Right lobe of liver (tissue), 6 donors: ENCODE results near the gene GPBP1. TPM values are rescaled to one million over a fixed set of nuclear protein-coding genes. Genes with fewer than 3 reads are reported as not detected.

Experiments used
- ATAC-seq, 4 donors: fragments of 200-7000 bp; cut with Tn5 transposase; one replicate each; pipeline ENCODE4 v1.9.1; 2020; ENCODE audit warnings: mild to moderate bottlenecking in 4 of 4, moderate library complexity in 4 of 4
- DNase-seq, 3 donors: peaks; one replicate each; pipeline ENCODE4 v3.0.0-alpha.2; 2020
- H3K27ac ChIP-seq, 3 donors: fragments of 200-600 bp; one replicate each; pipeline ENCODE4 v1.8.0; 2022
- H3K27me3 ChIP-seq, 2 donors: fragments of 200-600 bp; one replicate each; pipeline ENCODE4 v1.8.0; 2022
- H3K36me3 ChIP-seq, 4 donors: fragments of 200-600 bp; sonication (generic) in 1 of 4; one replicate each; pipeline versions ENCODE4 v1.5.1 to v1.8.0; 2017 to 2022; ENCODE audit warnings: control low read depth in 1 of 4
- H3K4me1 ChIP-seq, 4 donors: fragments of 200-600 bp; sonication (generic) in 1 of 4; one replicate each; pipeline versions ENCODE4 v1.5.1 to v1.8.0; 2017 to 2022; ENCODE audit warnings: control low read depth in 1 of 4
- H3K4me3 ChIP-seq, 3 donors: fragments of 200-600 bp; one replicate each; pipeline ENCODE4 v1.8.0; 2022
- H3K9me3 ChIP-seq, 4 donors: fragments of 200-600 bp; sonication (generic) in 1 of 4; one replicate each; pipeline versions ENCODE4 v1.5.1 to v1.8.0; 2017 to 2022; ENCODE audit warnings: control low read depth in 1 of 4
- POLR2A ChIP-seq: fragments of 450-650 bp; IDR thresholded peaks from one replicate; pipeline ENCODE4 v1.6.1; 2017; ENCODE audit warnings: antibody characterized with exemption, mild to moderate bottlenecking
- WGBS: methylation state at CpG from one replicate; pipeline ENCODE4 v1.1.6; 2018; ENCODE audit warnings: low coverage, low lambda C conversion rate; ENCODE audit not compliant: insufficient coverage; ENCODE audit errors: missing lambda C conversion rate; 5-methylcytosine and 5-hydroxymethylcytosine counted together
- intact Hi-C, 2 donors: fragments of 100-400 bp; cut with DNase I; formaldehyde crosslinking; loops; one replicate each; pipeline versions ENCODE4 v1.11.2 to v1.14.1; 2022
- total RNA-seq, 6 experiments: library from RNA; depleted of rRNA in 2 of 6; stranded (reverse); fragments of >200 nt in 2 of 6; fragmentation: NEBNext Ultra II Directional in 3 of 6; extraction: Animal tissue kit (Norgen Biotek cat#: 25700) in 3 of 6; gene quantifications; one replicate each; pipeline versions ENCODE4 v1.1.0 to v1.2.4, GENCODE V29; 2016 to 2023
- TF ChIP-seq, protein P1 (sequence below), 4 donors: fragments of 200-600 bp in 3 of 4; fragments of 450-650 bp in 1 of 4; IDR thresholded peaks; one replicate each; pipeline versions ENCODE4 v1.5.1 to v1.8.0; 2016 to 2022; ENCODE audit warnings: antibody characterized with exemption in 4 of 4, mild to moderate bottlenecking in 2 of 4
- donor health status: DM: no; HTN: yes; CAD: no.
- donor health status: DM: no; HTN: no; CAD: no.
- donor health status: DM: no; HTN: no; CAD: no.
- donor health status: DM: no; HTN: yes; CAD: no.
- donor health status: DM: no; HTN: yes; CAD: no.

GPBP1 gene
- total RNA-seq, 6 experiments from 2014 or later, result 19.5 to 28.2 (median 24.9) TPM

DNA sequence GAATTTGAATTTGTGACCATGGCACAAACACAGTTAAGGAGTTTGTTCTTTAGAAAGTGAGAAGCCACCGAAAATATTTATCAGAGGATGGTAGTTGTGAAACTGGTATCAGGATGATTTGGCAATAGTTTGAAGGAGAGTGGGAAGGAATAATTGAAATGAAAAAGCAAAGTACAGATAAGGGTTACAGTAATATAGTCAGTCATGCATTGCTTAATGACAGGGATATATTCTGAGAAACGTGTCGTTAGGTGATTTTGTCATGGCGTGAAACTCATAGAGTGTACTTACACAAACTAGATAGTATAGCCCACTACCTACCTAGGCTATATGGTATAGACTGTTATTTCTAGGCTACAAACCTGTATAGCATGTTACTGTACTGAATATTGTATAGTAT lies 84.2 kb downstream of the GPBP1 start:
- peaks cover 0 to 58% (median 12%) of the 10 kb centered on the region in 4 donors for H3K36me3 ChIP-seq
- no peak for TF ChIP-seq POLR2A
- TF ChIP-seq, protein P1, sequence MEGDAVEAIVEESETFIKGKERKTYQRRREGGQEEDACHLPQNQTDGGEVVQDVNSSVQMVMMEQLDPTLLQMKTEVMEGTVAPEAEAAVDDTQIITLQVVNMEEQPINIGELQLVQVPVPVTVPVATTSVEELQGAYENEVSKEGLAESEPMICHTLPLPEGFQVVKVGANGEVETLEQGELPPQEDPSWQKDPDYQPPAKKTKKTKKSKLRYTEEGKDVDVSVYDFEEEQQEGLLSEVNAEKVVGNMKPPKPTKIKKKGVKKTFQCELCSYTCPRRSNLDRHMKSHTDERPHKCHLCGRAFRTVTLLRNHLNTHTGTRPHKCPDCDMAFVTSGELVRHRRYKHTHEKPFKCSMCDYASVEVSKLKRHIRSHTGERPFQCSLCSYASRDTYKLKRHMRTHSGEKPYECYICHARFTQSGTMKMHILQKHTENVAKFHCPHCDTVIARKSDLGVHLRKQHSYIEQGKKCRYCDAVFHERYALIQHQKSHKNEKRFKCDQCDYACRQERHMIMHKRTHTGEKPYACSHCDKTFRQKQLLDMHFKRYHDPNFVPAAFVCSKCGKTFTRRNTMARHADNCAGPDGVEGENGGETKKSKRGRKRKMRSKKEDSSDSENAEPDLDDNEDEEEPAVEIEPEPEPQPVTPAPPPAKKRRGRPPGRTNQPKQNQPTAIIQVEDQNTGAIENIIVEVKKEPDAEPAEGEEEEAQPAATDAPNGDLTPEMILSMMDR (IDR thresholded peaks at IDR 0.05), result no peak

DNA sequence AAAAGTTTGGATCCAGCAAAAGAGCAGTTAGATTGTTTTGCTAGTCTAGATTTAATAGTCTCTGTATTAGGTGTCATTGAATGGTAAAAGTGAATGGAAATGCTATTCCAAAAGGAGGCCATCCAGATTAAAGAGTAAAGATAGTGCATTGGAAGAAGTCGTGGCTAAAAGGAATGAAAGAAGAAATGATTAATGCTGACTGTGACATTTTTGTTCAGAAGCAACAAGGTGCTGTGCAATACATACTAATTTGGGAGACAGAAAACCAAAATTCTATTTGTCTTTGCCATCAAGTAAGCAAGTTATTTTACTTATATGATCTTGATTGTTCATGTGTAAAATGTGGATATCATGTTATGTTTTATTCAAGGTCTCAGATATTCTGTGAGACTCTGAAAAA lies 85.1 kb downstream of the GPBP1 start:
- 80% methylated on average over 1 of the region's 1 CpG for WGBS
- Histone ChIP-seq H3K4me3 (no peak overlapping the region), H3K27me3 (no peaks in the 10 kb centered on the region), H3K36me3 (peaks cover 0 to 59% (median 14%) of the 10 kb centered on the region in 4 donors), H3K9me3 (no peaks in the 10 kb centered on the region), H3K4me1 (no peaks in the 10 kb centered on the region), H3K27ac (no peak overlapping the region)
- intact Hi-C loops, result no loop called here
- ATAC-seq (no peak), DNase-seq (no peak)
- TF ChIP-seq, protein P1 (IDR thresholded peaks at IDR 0.05), result no peak
- no peak for TF ChIP-seq POLR2A

More for the DNA sequence above, 84.2 kb downstream of the GPBP1 start:
- Histone ChIP-seq H3K4me1 (no peaks in the 10 kb centered on the region), H3K4me3 (no peak overlapping the region), H3K27me3 (no peaks in the 10 kb centered on the region), H3K27ac (no peak overlapping the region), H3K9me3 (no peaks in the 10 kb centered on the region)
- intact Hi-C loops, result no loop called here
- ATAC-seq (no peak), DNase-seq (no peak)
- 77% methylated on average over 4 of the region's 4 CpGs for WGBS

DNA sequence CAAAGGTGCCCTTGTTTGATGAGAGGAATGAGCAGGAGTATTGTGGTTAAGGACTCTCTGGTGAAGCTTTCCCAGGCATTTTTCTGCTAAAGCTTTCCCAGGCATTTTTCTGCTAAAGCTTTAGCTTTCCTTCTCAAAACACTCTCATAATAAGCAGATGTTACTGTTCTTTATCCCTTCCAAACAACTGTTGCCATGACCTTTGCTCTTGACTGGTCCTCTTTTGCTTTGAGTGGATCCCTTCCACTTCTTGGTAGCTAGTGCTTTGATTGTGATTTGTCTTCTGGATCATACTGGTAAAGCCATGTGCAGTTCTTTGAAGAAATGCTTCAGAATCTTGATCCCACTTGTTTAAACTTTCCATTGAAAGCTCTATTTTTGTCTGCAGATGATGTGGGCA lies 85.8 kb downstream of the GPBP1 start:
- no peak for DNase-seq
- H3K27ac ChIP-seq, result no peak overlapping the region
- no peak overlapping the region for H3K4me3 ChIP-seq
- H3K36me3 ChIP-seq, result peaks cover 0 to 53% (median 14%) of the 10 kb centered on the region in 4 donors
- TF ChIP-seq, protein P1 (IDR thresholded peaks at IDR 0.05), result no peak
- TF ChIP-seq POLR2A, result no peak
- no peaks in the 10 kb centered on the region for H3K9me3 ChIP-seq
- no peaks in the 10 kb centered on the region for H3K27me3 ChIP-seq
- intact Hi-C loops, result no loop called here
- ATAC-seq, result no peak
- no peaks in the 10 kb centered on the region for H3K4me1 ChIP-seq

DNA sequence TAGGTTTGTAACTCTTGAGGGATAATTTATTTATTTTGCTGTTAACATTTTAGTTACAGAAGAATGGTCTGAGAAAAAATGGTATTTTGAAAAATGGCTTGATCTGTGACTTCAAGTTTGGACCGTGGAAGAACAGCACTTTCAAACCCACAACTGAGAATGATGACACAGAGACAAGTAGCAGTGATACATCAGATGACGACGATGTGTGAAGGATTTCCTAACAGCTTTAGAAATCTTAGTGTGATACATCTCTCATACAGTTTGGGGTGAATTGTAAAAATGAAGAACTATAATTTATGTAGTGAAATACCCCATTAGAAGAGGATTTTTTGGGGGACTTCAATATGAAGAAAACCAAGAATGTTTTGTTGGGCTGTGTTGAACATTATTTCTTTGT lies 88.7 kb downstream of the GPBP1 start:
- no peaks in the 10 kb centered on the region for H3K4me1 ChIP-seq
- intact Hi-C loops, result no loop called here
- TF ChIP-seq, protein P1 (IDR thresholded peaks at IDR 0.05), result no peak
- no peak for TF ChIP-seq POLR2A
- H3K27ac ChIP-seq, result no peak overlapping the region
- no peak overlapping the region for H3K4me3 ChIP-seq
- DNase-seq (no peak), ATAC-seq (no peak)
- WGBS, result 63% methylated on average over 3 of the region's 3 CpGs
- no peaks in the 10 kb centered on the region for H3K9me3 ChIP-seq
- no peaks in the 10 kb centered on the region for H3K27me3 ChIP-seq
- H3K36me3 ChIP-seq, result peaks cover 0 to 46% (median 14%) of the 10 kb centered on the region in 4 donors

DNA sequence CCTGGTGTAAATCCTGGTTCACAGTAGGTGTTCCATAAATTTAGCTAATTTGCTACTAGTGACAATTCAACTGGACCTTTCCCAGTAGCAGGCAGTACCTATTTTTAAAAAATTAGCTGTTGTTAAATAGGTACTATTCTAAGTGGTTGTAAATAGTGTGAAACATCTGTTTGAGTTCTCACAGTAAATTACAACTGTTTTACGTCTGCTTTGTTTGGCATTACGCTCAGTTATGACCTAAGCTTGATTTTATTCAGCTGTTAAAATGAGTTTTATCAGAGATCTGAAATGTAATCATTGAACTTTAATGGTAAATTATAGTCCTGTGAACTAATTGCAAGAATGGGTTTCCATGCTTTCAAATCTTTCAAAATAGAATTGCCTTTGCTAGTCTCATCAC lies 93.9 kb downstream of the GPBP1 start:
- Histone ChIP-seq H3K4me1 (no peaks in the 10 kb centered on the region), H3K9me3 (no peaks in the 10 kb centered on the region), H3K27ac (no peak overlapping the region), H3K27me3 (no peaks in the 10 kb centered on the region), H3K36me3 (peaks cover 0 to 8% (median 4%) of the 10 kb centered on the region in 4 donors), H3K4me3 (no peak overlapping the region)
- intact Hi-C loops, result no loop called here
- ATAC-seq, result no peak
- DNase-seq, result no peak
- no peak for TF ChIP-seq POLR2A
- TF ChIP-seq, protein P1 (IDR thresholded peaks at IDR 0.05), result no peak
- 69% methylated on average over 2 of the region's 2 CpGs for WGBS
